Activated CD8-positive, alpha-beta T cell treated with anti-CD3 and anti-CD28 coated beads for 36 hours (primary cell): ENCODE results near the gene CTDSPL. TPM values are rescaled to one million over a fixed set of nuclear protein-coding genes. Genes with fewer than 3 reads are reported as not detected.

Experiments
- ATAC-seq: fragments of 200-7000 bp; cut with Tn5 transposase; one replicate; pipeline ENCODE4 v1.10.0; 2021; ENCODE audit warnings: mild to moderate bottlenecking, moderate library complexity
- CTCF ChIA-PET: fragments of 350-600 bp; sonication (Branson Sonifier 250); formaldehyde crosslinking; loops from one replicate; lab custom pipeline; 2021; ENCODE audit warnings: antibody characterized with exemption; lab: Charles Lee
- POLR2A ChIA-PET: fragments of 350-600 bp; sonication (Branson Sonifier 250); formaldehyde crosslinking; loops from one replicate; lab custom pipeline; 2021; ENCODE audit warnings: antibody characterized with exemption; lab: Charles Lee
- DNase-seq: peaks from one replicate; pipeline ENCODE4 v3.0.0-alpha.2; 2020
- H3K27ac Mint-ChIP-seq: one replicate; pipeline ENCODE4 v1.8.0; 2021; ENCODE audit warnings: mild to moderate bottlenecking, mixed read lengths
- H3K27me3 Mint-ChIP-seq: one replicate; pipeline ENCODE4 v1.8.0; 2021; ENCODE audit warnings: mixed read lengths
- H3K36me3 Mint-ChIP-seq: one replicate; pipeline ENCODE4 v1.8.0; 2021; ENCODE audit warnings: low read depth, mixed read lengths
- H3K4me1 Mint-ChIP-seq: one replicate; pipeline ENCODE4 v1.8.0; 2021; ENCODE audit warnings: low read depth, mixed read lengths
- H3K4me3 Mint-ChIP-seq: one replicate; pipeline ENCODE4 v1.8.0; 2021; ENCODE audit warnings: mild to moderate bottlenecking, moderate library complexity, mixed read lengths
- H3K9me3 Mint-ChIP-seq: one replicate; pipeline ENCODE4 v1.8.0; 2021; ENCODE audit warnings: mixed read lengths
- CTCF ChIP-seq: fragments of 200-600 bp; IDR thresholded peaks from one replicate; pipeline ENCODE4 v1.8.0; 2022; ENCODE audit warnings: antibody characterized with exemption, mild to moderate bottlenecking
- intact Hi-C: fragments of 100-400 bp; cut with micrococcal nuclease; formaldehyde crosslinking; loops from one replicate; pipeline ENCODE4 v1.10.0; 2022
- total RNA-seq, 2 experiments: library from RNA; stranded (reverse); gene quantifications; one replicate each; pipeline ENCODE4 v1.2.3, GENCODE V29; 2021

CTDSPL gene
- total RNA-seq, 2 experiments from 2014 or later: 1.2 to 1.7 TPM

- intact Hi-C loops: no loop called here
- no peak for DNase-seq
- H3K36me3 Mint-ChIP-seq: no peaks in the 10 kb centered on the region
- H3K4me1 Mint-ChIP-seq: peaks cover 22% of the 10 kb centered on the region
- no peak overlapping the region for H3K27ac Mint-ChIP-seq
- ChIA-PET POLR2A (no interaction called here), CTCF (interaction anchor here (1.0 to 7.6 kb wide), 4 partner anchors 8 to 105 kb away, joined by 3 to 58 read pairs (median 4); no protein-coding TSS in a partner anchor)
- no peaks in the 10 kb centered on the region for H3K9me3 Mint-ChIP-seq
- H3K4me3 Mint-ChIP-seq: peak overlapping the region; percentile 68
- H3K27me3 Mint-ChIP-seq: peaks cover 18% of the 10 kb centered on the region
- ATAC-seq: no peak
- no peak for TF ChIP-seq CTCF
Observed at GRCh38 chr3:37862903-37863815, 1.5 kb downstream of the CTDSPL start.

GRCh38 chr3:37863949-37864822 is 2.5 kb downstream of the CTDSPL start:
- H3K27me3 Mint-ChIP-seq: peaks cover 18% of the 10 kb centered on the region
- no peak for TF ChIP-seq CTCF
- DNase-seq (no peak), ATAC-seq (no peak)
- H3K36me3 Mint-ChIP-seq: no peaks in the 10 kb centered on the region
- ChIA-PET POLR2A (no interaction called here), CTCF (interaction anchor here (1.0 to 7.6 kb wide), 4 partner anchors 9 to 103 kb away, joined by 3 to 58 read pairs (median 9); no protein-coding TSS in a partner anchor)
- intact Hi-C loops: no loop called here
- peaks cover 22% of the 10 kb centered on the region for H3K4me1 Mint-ChIP-seq
- no peak overlapping the region for H3K27ac Mint-ChIP-seq
- H3K4me3 Mint-ChIP-seq: no peak overlapping the region
- no peaks in the 10 kb centered on the region for H3K9me3 Mint-ChIP-seq

GRCh38 chr3:37864904-37865303 is 3.2 kb downstream of the CTDSPL start:
- intact Hi-C loops: no loop called here
- ATAC-seq (no peak), DNase-seq (peak; percentile 27)
- no peak for TF ChIP-seq CTCF
- H3K4me3 Mint-ChIP-seq: no peak overlapping the region
- ChIA-PET POLR2A (no interaction called here), CTCF (interaction anchor here (3.2 to 7.6 kb wide), 2 partner anchors 9 to 102 kb away, joined by 15 to 58 read pairs; no protein-coding TSS in a partner anchor)
- peaks cover 21% of the 10 kb centered on the region for H3K4me1 Mint-ChIP-seq
- H3K27ac Mint-ChIP-seq: no peak overlapping the region
- no peaks in the 10 kb centered on the region for H3K9me3 Mint-ChIP-seq
- H3K36me3 Mint-ChIP-seq: no peaks in the 10 kb centered on the region
- peaks cover 18% of the 10 kb centered on the region for H3K27me3 Mint-ChIP-seq

- CTCF ChIA-PET: interaction anchor here (1.5 to 7.6 kb wide), 5 partner anchors 12 to 108 kb away, joined by 4 to 58 read pairs (median 6); no protein-coding TSS in a partner anchor
- TF ChIP-seq CTCF: no peak
- Mint-ChIP-seq H3K27ac (no peak overlapping the region), H3K9me3 (peaks cover 13% of the 10 kb centered on the region), H3K36me3 (peaks cover 8% of the 10 kb centered on the region), H3K4me1 (peaks cover 9% of the 10 kb centered on the region), H3K4me3 (no peak overlapping the region), H3K27me3 (peaks cover 19% of the 10 kb centered on the region)
- POLR2A ChIA-PET: no interaction called here
- intact Hi-C loops: no loop called here
- ATAC-seq: no peak
- DNase-seq: no peak
Observed at GRCh38 chr3:37867144-37867543, 5.5 kb downstream of the CTDSPL start.
